ENCODE data around the gene TAAR1.

GRCh38 chr6:132708002-132708401 is 49.0 kb upstream of the TAAR1 start:
- TF ChIP-seq, protein P1, sequence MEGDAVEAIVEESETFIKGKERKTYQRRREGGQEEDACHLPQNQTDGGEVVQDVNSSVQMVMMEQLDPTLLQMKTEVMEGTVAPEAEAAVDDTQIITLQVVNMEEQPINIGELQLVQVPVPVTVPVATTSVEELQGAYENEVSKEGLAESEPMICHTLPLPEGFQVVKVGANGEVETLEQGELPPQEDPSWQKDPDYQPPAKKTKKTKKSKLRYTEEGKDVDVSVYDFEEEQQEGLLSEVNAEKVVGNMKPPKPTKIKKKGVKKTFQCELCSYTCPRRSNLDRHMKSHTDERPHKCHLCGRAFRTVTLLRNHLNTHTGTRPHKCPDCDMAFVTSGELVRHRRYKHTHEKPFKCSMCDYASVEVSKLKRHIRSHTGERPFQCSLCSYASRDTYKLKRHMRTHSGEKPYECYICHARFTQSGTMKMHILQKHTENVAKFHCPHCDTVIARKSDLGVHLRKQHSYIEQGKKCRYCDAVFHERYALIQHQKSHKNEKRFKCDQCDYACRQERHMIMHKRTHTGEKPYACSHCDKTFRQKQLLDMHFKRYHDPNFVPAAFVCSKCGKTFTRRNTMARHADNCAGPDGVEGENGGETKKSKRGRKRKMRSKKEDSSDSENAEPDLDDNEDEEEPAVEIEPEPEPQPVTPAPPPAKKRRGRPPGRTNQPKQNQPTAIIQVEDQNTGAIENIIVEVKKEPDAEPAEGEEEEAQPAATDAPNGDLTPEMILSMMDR (IDR thresholded peaks at IDR 0.05 in 8 of 11, conservative IDR thresholded peaks at IDR 0.05 in 3 of 11) = no peak
- TF ChIP-seq POLR2A (IDR thresholded peaks at IDR 0.05) = no peak
